GM21367 (cell line): ENCODE data around the gene SLC25A11.

Experiments
- ATAC-seq: cut with Tn5 transposase; IDR thresholded peaks from one replicate; pipeline ENCODE4 v1.9.1; 2021; ENCODE audit not compliant: unreplicated experiment

Gene SLC25A11

DNA sequence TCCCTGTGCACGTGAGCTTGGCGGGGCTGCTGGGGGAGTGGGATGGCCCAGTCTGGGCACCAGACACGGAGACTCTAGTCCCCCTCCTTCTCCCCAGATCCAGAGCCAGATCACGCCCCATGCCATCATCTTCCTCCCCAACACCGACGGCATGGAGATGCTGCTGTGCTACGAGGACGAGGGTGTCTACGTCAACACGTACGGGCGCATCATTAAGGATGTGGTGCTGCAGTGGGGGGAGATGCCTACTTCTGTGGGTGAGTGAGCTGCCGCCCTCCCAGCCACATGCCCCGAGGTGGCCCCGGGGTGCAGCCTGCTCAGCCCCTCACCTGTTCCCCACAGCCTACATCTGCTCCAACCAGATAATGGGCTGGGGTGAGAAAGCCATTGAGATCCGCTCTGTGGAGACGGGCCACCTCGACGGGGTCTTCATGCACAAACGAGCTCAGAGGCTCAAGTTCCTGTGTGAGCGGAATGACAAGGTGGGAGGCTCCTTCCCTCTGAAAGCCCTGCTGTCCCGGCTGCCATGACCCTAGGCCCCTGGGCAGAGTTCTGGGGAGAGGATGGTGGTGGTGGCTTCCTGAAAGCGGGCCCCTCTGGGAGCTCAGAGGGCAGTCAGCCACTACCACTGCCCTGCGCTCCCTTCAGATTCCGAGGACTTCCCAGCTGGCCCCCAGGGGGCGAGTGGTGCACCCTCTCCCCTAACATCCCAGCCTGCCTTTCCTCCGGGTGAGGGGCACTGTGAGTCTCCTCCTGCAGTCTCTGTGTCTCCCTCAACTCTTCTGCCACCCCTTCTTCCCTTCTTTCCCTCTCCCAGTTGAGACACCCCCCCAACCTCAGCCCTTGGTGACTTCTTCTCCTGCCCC is 43.3 kb downstream of the SLC25A11 start:
- no peak for ATAC-seq

DNA sequence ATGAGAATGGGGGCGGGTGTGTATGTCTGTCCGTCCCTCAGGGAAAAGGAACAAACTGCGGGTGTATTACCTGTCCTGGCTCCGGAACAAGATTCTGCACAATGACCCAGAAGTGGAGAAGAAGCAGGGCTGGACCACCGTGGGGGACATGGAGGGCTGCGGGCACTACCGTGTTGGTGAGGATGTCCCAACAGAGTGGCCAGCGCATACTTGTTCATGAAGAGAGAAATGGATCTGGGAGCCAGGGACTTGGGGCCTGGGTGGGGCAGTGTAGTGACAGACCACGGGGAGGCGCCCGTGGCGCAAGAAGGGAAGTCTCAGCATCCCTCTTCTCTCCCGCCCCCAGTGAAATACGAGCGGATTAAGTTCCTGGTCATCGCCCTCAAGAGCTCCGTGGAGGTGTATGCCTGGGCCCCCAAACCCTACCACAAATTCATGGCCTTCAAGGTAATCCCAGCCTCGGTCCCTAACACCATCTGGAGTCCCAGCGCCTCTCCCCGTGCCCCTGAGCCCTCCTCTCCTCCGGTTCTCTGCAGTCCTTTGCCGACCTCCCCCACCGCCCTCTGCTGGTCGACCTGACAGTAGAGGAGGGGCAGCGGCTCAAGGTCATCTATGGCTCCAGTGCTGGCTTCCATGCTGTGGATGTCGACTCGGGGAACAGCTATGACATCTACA is 44.1 kb downstream of the SLC25A11 start:
- ATAC-seq: no peak

DNA sequence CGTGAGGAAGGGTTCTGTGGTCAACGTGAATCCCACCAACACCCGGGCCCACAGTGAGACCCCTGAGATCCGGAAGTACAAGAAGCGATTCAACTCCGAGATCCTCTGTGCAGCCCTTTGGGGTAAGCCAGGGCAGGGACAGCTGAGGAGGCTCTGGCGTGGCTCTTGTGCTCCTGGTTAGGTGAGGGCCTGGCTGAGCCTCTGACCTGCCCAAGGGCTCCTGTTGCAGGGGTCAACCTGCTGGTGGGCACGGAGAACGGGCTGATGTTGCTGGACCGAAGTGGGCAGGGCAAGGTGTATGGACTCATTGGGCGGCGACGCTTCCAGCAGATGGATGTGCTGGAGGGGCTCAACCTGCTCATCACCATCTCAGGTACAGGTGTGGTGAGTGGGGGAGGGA is 44.7 kb downstream of the SLC25A11 start:
- ATAC-seq: no peak

DNA sequence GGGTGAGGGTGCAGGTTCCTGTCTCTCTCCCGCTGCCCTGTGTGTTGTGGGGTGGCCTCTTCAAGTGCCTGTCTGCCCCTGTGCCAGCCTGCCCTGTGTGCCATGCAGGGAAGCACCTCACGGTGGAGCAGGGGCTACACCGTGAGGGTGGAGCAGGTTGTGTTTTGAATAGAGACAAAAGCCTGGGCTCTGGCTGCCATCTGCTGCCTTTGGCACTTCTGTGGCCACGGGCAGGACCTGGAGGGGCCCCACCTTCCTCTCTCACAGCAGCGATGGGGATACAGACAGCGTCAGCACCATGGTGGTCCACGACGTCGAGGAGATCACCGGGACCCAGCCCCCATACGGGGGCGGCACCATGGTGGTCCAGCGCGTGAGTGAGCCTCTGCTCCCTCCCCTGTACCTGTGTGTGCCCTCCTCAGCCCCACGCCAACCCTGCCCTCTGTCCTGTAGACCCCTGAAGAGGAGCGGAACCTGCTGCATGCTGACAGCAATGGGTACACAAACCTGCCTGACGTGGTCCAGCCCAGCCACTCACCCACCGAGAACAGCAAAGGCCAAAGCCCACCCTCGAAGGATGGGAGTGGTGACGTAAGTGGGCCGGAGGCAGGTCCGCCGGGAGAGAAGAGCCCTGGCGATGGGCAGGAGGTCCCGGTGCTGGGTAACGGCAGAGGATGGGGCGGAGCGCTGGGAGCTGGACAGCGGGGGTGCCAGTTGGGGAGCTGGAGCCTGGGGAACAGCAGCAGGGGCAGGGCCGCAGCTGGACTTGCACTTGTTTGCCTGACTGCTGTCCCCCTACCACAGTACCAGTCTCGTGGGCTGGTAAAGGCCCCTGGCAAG is 45.9 kb downstream of the SLC25A11 start:
- no peak for ATAC-seq

DNA sequence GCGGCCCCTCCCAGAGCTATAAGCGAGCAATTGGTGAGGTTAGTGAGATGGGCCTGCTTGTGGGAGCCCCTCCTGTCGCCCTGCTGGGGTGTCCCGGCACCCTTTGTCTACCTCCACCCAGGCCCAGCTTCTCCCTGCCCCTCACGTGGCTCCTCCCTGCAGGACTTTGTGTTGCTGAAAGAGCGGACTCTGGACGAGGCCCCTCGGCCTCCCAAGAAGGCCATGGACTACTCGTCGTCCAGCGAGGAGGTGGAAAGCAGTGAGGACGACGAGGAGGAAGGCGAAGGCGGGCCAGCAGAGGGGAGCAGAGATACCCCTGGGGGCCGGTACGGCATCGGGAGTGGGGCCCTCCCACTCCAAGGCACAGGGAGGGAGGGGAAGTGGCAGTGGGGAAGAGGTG is 46.6 kb downstream of the SLC25A11 start:
- no peak for ATAC-seq

DNA sequence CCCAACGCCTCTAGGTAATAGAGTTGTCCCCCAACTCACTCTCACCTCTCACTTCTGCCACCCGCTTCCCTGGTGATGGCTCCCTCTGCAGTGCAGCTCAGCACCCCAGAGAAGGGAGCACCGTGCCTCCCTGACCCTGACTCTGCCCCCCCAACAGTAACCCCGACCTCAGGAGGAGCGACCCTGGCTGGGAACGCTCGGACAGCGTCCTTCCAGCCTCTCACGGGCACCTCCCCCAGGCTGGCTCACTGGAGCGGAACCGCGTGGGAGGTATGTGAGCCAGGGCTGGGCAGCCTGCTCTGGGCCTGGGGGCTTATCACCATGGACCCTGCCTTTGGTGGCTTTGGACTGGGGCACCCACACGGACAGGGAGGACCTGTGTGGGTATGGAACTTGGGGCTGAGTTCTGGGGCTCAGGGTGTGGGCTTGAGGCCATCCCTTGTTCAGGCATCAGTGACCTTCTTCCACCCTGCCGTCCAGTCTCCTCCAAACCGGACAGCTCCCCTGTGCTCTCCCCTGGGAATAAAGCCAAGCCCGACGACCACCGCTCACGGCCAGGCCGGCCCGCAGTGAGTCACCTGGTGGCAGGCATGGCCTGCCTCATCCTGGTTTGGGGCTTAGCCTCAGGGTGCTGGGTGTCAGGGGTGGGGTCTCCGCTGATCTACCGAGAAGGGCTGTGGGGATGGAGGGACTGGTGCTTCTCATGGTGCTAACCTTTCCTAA is 47.2 kb downstream of the SLC25A11 start:
- ATAC-seq: no peak

DNA sequence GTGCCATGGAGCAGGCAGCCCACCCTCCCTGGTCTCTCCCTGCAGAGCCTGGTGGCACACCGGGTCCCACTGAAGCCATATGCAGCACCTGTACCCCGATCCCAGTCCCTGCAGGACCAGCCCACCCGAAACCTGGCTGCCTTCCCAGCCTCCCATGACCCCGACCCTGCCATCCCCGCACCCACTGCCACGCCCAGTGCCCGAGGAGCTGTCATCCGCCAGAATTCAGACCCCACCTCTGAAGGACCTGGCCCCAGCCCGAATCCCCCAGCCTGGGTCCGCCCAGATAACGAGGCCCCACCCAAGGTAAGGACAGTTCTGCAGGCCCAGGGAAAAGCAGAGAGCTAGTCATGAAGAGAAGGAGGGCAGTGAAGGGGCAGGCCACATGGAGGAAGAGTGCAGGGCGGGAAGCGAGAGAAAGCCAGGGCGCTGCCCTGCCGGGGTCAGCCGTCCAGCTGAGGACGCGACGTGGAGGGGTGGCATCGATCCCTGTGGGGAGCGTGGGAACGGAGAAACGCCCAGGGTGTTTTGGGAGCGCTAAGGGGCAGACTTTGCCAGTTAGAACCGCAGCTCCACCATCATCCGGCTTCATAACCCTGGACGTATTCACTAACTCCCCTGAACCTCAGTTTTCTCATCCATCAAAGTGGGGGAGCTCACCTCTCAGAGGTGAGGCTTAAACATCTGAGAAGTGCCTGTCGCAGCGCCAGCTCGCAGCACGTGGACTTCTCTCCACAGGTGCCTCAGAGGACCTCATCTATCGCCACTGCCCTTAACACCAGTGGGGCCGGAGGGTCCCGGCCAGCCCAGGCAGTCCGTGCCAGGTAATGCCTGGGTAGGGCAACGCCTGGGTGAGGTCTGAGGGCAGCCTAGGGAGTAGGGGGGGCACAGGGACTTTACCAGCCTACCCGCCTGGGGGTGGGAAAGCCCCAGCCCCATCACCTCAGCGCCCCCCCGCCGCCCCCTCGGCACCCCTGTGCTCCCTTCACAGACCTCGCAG is 48.1 kb downstream of the SLC25A11 start:
- no peak for ATAC-seq

DNA sequence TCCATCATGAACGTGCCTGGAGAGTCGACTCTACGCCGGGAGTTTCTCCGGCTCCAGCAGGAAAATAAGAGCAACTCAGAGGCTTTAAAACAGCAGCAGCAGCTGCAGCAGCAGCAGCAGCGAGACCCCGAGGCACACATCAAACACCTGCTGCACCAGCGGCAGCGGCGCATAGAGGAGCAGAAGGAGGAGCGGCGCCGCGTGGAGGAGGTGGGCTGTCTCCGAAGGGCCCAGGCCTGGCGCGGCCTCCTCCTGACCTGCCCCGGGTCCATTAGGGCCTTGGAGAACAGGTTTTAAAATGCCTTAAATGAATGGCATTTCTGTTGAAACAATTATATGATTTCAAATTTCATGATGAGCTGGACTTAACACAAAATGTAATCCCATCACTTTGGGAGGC is 52.3 kb downstream of the SLC25A11 start:
- ATAC-seq: no peak
